ENCODE results near the gene MPPED2.

Gene MPPED2

DNA sequence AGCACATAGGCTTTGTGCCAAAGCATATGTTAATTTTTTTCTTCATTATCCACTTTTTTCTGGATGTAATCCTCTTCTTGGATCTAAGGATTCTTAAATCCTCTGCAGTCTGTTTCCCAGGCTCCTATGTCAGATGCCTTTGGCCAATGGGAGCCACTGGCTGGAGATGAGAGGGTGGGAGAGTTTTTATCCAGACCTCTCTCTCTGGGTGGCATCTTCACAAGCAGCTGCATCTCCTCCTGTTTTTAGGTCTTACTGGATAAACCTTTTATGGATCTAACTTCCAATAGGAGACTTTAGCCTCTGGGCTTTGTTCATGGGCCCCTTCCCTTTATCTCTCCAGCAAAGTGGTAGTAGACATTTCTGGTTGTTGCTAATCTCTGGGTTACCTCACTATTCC, 22.4 kb upstream of the MPPED2 start:
- no peak for DNase-seq (ENCODE audit: low read depth in 1 of 2, low spot score in 1 of 2)
- H3K27me3 ChIP-seq (ENCODE audit: insufficient read depth, poor library complexity, severe bottlenecking): no peaks in the 10 kb centered on the region
- no peak for TF ChIP-seq POLR2AphosphoS5 (IDR thresholded peaks at IDR 0.05; ENCODE audit: low read depth)
- TF ChIP-seq GABPA (IDR thresholded peaks at IDR 0.05; ENCODE audit: low read depth): no peak
- TF ChIP-seq, protein P1, sequence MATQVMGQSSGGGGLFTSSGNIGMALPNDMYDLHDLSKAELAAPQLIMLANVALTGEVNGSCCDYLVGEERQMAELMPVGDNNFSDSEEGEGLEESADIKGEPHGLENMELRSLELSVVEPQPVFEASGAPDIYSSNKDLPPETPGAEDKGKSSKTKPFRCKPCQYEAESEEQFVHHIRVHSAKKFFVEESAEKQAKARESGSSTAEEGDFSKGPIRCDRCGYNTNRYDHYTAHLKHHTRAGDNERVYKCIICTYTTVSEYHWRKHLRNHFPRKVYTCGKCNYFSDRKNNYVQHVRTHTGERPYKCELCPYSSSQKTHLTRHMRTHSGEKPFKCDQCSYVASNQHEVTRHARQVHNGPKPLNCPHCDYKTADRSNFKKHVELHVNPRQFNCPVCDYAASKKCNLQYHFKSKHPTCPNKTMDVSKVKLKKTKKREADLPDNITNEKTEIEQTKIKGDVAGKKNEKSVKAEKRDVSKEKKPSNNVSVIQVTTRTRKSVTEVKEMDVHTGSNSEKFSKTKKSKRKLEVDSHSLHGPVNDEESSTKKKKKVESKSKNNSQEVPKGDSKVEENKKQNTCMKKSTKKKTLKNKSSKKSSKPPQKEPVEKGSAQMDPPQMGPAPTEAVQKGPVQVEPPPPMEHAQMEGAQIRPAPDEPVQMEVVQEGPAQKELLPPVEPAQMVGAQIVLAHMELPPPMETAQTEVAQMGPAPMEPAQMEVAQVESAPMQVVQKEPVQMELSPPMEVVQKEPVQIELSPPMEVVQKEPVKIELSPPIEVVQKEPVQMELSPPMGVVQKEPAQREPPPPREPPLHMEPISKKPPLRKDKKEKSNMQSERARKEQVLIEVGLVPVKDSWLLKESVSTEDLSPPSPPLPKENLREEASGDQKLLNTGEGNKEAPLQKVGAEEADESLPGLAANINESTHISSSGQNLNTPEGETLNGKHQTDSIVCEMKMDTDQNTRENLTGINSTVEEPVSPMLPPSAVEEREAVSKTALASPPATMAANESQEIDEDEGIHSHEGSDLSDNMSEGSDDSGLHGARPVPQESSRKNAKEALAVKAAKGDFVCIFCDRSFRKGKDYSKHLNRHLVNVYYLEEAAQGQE (IDR thresholded peaks at IDR 0.05; ENCODE audit: insufficient replicate concordance, low read depth): no peak
- TF ChIP-seq SPI1 (IDR thresholded peaks at IDR 0.05; ENCODE audit: borderline replicate concordance, low read depth): no peak
- TF ChIP-seq, protein P2, sequence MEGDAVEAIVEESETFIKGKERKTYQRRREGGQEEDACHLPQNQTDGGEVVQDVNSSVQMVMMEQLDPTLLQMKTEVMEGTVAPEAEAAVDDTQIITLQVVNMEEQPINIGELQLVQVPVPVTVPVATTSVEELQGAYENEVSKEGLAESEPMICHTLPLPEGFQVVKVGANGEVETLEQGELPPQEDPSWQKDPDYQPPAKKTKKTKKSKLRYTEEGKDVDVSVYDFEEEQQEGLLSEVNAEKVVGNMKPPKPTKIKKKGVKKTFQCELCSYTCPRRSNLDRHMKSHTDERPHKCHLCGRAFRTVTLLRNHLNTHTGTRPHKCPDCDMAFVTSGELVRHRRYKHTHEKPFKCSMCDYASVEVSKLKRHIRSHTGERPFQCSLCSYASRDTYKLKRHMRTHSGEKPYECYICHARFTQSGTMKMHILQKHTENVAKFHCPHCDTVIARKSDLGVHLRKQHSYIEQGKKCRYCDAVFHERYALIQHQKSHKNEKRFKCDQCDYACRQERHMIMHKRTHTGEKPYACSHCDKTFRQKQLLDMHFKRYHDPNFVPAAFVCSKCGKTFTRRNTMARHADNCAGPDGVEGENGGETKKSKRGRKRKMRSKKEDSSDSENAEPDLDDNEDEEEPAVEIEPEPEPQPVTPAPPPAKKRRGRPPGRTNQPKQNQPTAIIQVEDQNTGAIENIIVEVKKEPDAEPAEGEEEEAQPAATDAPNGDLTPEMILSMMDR (IDR thresholded peaks at IDR 0.05; ENCODE audit: insufficient read depth, low read length): no peak

GRCh38 chr11:30605036-30605605, 19.0 kb upstream of the MPPED2 start:
- TF ChIP-seq POLR2AphosphoS5 (IDR thresholded peaks at IDR 0.05; ENCODE audit: low read depth): no peak
- TF ChIP-seq GABPA (IDR thresholded peaks at IDR 0.05; ENCODE audit: low read depth): no peak
- H3K27me3 ChIP-seq (ENCODE audit: insufficient read depth, poor library complexity, severe bottlenecking): no peaks in the 10 kb centered on the region
- H3K4me3 ChIP-seq (replicated peaks; ENCODE audit: insufficient read depth, low read length): no peak overlapping the region
- no peak overlapping the region for H3K27ac ChIP-seq (replicated peaks)
- DNase-seq (ENCODE audit: low read depth in 1 of 2, low spot score in 1 of 2): no peak

More for the DNA sequence above, 22.4 kb upstream of the MPPED2 start:
- Histone ChIP-seq H3K4me3 (replicated peaks; ENCODE audit: insufficient read depth, low read length) (no peak overlapping the region), H3K27ac (replicated peaks) (no peak overlapping the region)

DNA sequence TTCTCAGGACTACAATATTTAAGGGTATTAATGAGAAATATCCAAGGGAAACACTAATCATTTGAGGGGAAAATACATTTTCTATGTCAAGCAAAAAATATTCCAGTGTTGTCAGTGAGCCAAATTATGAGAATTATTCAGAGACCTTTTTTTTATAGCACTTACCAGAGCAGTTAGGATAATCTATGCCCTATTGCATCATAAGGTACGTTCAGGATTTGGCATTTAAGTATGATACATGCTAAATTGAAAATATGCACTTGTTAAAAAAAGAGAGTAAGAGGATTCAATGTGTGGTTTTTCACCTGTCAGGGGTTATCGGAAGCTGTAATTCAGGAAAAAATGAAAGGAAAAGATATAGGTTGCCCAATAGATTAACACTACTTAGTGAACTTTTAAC, 17.2 kb upstream of the MPPED2 start:
- no peak for DNase-seq (ENCODE audit: low read depth in 1 of 2, low spot score in 1 of 2)
- no peak overlapping the region for H3K4me3 ChIP-seq (replicated peaks; ENCODE audit: insufficient read depth, low read length)
- TF ChIP-seq, protein P2 (IDR thresholded peaks at IDR 0.05; ENCODE audit: insufficient read depth, low read length): no peak
- no peak for TF ChIP-seq GABPA (IDR thresholded peaks at IDR 0.05; ENCODE audit: low read depth)
- no peak for TF ChIP-seq SPI1 (IDR thresholded peaks at IDR 0.05; ENCODE audit: borderline replicate concordance, low read depth)
- TF ChIP-seq POLR2AphosphoS5 (IDR thresholded peaks at IDR 0.05; ENCODE audit: low read depth): no peak
- TF ChIP-seq, protein P1 (IDR thresholded peaks at IDR 0.05; ENCODE audit: insufficient replicate concordance, low read depth): no peak

GRCh38 chr11:30596832-30597231, 10.7 kb upstream of the MPPED2 start:
- no peaks in the 10 kb centered on the region for H3K27me3 ChIP-seq (ENCODE audit: insufficient read depth, poor library complexity, severe bottlenecking)
- TF ChIP-seq GABPA (IDR thresholded peaks at IDR 0.05; ENCODE audit: low read depth) (no peak), POLR2AphosphoS5 (IDR thresholded peaks at IDR 0.05; ENCODE audit: low read depth) (no peak), SPI1 (IDR thresholded peaks at IDR 0.05; ENCODE audit: borderline replicate concordance, low read depth) (no peak)
- TF ChIP-seq, protein P1 (IDR thresholded peaks at IDR 0.05; ENCODE audit: insufficient replicate concordance, low read depth): no peak
- TF ChIP-seq, protein P2 (IDR thresholded peaks at IDR 0.05; ENCODE audit: insufficient read depth, low read length): no peak
- no peak overlapping the region for H3K27ac ChIP-seq (replicated peaks)
- H3K4me3 ChIP-seq (replicated peaks; ENCODE audit: insufficient read depth, low read length): no peak overlapping the region
- DNase-seq (ENCODE audit: low read depth in 1 of 2, low spot score in 1 of 2): no peak

More for the DNA sequence above, 17.2 kb upstream of the MPPED2 start:
- Histone ChIP-seq H3K27ac (replicated peaks) (no peak overlapping the region), H3K27me3 (ENCODE audit: insufficient read depth, poor library complexity, severe bottlenecking) (no peaks in the 10 kb centered on the region)

All from HL-60 (cell line).